Fibroblast of skin of back (primary cell): Measurements from ENCODE around the gene ASGR1.

Source experiments
- DNase-seq: peaks from one replicate; pipeline ENCODE4 v3.0.0-alpha.2; 2013

ASGR1 gene

DNA sequence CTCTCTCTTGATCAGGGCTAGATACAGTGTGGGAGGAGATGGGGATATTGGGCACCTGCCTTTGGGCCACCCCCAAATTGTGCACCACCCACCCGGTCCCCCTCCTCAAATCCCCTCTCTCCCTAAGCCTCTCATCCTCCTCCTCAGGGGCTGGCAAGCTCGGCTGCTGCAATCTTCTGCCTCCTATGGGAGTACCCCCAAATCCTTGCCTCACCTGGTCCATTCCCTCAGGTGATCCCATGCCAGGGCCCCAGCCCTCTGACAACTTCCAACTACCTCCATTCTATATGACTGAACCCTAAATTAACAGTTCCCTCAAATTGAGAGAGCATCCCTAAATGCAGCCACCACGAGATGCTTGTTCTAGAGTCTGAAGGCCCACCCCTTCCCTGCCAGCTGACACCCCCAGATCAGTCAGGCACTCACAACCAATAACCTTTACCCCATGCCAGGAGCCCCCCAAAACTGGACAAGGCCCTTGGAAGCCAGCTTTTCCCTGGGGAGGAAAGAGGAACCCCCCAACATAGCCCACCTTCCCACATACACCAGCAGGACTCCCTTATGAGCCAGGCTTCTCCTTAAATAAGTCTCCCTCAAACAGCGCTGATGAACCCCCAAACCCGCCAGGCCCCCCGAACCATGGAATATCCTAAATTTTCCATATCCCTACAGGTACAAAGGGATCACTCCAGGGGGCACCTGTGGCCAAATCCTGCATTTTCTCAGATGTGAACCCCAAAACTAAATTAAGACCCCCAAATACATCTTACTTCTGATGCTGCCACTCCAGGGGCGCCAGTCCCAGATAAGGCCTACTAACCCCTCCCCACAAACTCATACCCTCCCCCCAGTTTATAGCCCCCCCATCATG is 37.3 kb upstream of the ASGR1 start:
- DNase-seq, result no peak

DNA sequence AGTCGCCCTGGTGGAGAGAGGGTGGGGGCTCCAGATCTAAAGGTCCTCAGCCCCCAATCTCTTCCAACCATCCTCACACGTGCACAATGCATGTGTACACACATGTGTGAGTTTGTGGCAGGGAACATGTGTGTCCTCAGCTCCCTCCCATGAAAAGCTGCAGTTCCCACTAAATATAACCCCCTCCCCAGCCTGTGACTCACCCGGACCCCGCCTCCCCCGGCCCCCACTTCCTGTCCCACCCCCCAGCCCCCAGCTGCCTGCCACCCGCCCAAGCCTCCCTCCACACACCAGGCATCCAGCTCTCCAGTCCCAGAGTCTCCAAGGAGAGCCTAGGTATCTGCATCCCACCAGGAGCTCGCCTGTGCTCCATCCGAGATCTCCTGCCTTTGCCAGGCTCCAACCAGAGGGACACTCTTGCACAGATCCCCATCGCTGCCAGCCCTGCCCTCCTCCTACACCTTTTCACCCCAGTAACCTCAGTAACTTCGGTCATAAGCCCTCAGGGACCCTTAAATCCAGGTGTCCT is 36.5 kb upstream of the ASGR1 start:
- DNase-seq, result peak; percentile 54

DNA sequence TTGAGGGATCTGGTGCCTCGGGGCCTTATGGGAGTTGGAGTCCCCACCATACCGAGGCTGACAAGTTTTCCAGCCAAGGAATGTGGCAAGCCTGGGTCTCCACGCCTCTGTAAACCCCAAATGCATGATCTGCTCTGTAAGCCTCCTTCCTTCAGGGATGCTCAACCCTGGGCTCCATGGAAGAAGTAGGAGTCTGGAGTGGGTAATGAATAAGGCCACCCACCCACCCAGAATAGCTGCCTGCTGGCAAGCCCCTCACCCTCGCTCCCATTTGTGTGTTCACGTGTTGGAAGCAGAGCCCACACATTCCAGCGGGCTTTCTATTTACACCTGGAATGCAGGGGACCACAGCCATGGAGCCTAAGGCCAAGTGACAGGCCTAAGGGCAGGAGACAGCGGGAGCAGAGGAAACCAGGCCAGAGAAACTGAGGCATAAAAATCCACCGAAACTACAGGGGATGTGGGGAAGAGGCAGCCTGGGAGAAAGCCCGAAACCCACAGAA is 36.0 kb upstream of the ASGR1 start:
- DNase-seq, result no peak

DNA sequence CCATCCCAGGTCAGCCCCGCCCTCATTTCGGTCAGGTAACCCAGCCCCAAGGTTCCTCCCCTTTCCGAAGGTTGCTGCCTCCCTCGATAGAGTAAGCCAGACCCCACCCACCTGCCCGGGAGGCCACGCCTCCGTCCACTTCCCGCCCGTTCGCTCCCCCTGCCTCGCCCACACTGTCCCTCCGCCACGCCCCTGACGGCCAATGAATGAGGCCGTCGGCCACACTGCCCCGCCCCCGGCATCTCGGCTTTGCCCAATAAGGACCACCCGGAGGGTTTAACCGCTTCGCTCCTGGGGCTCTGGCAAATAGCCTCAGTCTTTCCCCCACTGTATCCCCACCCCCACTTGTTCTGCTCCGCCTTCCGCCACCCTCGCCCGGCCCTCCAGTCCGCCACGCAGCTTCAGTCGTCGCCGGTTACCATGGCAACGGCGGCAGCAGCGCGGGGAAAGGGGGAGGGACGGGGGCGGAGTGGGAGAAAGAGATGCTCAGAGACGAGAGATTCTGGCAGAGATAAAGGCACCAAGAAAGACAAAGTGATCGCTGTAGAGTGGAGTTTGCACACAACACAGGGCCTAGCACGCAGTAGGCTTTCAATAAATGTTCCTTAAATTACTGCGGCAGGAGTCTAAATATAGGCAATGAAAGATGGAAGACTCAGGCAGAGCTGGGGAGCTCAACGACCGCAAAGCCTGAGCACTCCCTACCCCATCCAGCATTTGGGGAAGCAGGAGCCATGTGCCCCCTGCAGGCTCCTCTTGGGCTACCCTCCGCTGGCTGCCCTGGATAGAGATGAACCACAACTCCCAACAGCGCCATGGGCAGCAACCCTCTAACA is 35.3 kb upstream of the ASGR1 start:
- peak; percentile 97 for DNase-seq

DNA sequence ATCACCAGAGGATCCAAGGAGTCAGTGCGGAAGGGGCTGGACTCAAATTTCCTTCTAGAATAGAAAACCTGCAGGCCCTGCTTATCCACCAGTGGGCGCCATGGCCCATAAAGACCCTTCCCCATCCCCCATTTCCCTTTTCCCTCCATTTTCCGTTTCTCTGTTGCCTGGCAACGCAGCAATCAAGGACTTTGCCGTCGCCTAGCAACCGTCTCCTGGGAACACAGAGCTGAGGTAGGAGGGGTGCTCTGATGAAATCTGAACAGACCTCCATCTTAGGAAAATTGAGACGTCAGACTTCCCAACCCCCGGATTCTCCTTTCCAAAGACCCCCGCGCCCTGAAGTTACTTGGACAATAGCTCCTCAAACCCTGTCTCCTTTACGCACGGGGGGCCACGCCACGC is 34.7 kb upstream of the ASGR1 start:
- DNase-seq, result peak; percentile 77

DNA sequence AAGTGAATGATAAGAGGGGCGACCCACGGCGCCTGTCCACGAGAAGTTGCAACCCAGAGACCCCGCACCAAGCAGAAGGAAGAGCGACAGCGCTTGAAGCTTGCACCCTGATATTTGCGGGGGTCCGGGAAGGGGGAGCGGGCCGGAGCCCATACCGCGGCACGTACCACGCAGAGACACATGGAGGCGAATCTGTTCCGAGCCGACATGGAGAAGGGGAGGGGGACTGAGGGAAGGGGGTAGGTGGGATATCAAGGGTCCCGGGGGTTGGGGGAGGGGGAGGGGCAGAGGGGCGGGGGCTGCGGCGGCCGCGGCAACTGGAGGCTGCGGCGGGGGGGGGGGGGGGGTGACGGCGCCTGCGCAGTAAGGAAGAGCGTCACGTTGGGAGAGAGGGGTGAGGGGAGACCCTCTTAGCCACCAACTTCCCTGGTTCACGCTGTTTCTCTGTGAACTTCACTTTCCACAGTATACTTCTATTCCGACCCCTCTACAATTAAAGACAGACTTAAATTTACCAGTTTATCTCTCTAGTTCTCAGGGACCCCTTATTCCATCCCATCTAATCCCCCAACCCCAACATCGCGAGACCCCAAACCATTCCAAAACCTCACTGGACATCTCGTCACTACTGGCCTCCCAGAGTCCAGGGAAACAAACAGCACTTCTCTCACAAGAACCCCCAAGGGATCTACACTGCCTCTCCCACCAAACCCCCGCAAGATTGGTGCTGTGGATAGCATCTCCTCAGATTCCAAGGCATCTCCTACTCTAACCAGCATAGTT is 32.5 kb upstream of the ASGR1 start:
- DNase-seq, result no peak

DNA sequence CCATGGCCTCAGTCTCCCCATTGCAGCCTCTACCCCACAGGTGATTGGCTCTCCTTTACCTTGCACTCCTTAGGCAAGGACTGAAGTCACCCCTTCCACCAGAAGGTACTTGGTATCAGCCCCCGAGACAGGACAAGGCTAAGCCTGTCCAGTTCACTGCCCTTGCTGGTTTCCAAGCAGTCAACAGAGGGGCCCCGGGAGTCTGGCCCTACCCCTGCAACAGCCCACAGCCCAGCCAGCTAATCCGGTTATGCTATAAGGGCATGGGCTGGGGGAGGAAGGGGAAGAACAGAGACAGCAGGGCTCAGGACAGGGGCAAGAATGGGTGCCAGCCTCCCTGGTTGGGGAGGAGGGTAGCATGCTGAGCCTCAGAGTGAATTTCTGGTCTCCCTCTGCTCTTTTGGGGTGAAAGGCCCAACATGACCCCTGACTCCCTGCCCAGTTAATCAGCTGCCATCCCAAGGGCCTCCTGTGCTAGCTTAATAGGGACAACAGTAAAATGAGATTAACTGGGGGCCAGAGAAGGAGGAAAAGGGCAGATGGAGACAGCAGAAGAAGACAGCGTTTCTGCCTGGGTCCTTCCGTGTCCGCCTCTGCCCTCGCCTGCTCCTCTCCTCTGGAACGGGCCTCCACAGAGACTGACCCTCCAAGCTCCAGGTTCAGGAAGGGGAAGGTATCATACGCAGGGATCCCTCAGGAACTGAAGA is 29.7 kb upstream of the ASGR1 start:
- DNase-seq, result no peak

DNA sequence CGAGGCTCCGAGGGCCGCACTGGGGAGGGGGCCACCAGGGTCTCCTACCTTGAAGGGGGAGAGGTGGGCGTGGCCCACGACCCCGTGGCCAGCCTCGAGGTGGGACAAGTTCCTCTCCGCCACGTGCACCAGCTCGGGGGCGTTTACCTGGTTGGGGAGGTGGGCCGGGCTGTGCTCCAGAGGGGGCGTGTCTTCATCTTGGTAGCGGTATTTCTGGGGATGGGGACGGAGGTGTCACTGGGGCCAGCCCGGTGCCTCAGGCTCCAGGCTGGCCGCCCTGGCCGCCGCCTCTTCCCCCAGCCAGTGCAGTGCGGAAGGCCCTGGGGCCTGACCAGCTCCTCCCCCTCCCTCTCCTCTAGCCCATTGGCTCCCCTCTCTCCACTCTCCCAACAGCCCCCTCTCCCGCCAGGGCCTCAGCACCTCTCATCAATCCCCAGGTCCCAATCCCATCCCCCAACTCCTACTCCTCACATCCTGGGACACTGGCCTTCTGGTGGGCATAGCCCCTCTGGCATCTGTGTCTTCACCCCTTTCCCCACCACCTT is 28.9 kb upstream of the ASGR1 start:
- DNase-seq, result no peak

DNA sequence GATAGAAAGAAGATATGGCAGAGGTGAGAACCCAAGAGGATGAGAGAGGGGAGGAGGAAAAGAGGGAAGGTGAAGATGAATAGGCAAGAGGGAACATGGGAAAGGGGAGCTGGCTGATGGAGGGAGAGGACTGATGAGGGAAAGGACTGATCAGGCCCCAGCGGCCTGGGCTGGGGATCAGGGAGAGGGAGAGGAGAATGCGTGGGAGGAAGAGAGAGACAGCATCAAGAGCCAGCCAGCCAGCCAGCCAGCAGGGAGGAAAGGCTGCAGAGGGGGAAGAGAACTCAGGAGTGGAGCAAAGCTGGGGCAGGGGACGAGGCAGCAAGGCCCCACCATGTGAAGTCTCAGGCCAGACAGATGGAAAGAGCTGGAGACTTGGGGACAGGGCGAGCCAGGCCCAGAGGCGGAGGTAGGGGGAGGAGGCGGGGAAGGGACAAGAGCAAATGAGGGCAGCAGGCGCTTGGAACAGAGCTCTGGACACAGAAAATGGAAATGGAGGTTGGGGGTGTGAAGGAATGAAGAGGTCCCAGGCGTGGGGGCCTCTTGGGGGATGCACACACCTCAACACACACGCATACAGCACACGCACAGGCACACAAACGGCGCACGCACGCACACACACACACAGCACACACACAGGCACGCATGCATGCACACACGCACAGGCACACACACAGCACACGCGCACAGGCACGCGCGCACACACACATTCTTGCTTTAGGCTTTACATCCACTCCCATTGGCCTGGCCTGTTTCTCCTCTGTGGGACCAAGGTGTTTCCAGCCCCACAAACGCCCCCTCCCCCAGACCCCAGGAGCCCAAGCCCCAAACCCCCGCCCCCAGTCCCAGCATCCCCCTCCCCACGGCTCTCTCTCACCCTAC is 28.2 kb upstream of the ASGR1 start:
- no peak for DNase-seq

DNA sequence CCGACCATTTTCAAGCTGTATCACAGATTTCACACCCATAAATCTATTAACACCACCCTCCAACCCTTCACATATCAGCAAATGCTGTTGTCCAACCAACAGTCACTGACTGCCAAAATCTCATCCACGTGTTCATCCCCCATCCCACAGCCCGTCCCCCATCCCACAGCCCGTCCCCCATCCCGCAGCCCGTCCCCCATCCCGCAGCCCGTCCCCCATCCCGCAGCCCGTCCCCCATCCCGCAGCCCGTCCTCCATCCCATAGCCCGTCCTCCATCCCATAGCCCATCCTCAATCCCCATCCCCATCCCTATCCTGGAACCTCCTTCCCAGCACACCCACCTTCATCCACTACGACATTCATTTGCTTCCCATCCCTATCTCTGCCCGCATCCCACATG is 26.4 kb upstream of the ASGR1 start:
- no peak for DNase-seq

DNA sequence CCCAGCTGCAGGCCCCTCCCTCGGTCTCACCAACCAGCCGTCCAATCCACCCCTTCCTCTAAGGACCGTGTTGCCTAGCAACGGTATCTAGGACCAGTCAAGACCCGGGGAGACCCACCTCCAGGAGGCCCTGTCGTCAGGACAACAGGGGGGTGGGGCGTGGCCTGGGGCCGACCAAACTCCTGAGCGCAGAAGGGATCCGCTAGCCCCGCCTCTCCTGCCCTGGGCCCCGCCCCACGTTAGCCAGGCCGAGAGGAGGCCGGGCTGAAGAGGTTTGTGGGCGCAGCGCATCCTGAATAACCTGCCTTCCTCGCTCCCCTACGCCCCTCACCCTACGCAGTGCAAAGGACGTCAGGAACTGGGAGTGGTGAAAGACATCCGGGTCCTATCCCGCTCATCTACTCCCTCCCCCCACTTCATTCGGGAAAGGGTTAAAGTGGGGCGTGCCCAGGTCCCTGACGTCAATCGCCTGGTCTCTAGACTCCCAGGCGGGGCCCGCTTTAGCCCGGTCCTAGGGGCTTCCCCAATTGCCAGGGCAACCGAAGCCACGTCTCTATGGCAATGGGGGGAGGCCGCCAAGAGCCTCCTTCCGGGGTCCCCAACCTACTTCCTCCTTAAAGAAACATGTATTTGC is 25.8 kb upstream of the ASGR1 start:
- peak; percentile 81 for DNase-seq

DNA sequence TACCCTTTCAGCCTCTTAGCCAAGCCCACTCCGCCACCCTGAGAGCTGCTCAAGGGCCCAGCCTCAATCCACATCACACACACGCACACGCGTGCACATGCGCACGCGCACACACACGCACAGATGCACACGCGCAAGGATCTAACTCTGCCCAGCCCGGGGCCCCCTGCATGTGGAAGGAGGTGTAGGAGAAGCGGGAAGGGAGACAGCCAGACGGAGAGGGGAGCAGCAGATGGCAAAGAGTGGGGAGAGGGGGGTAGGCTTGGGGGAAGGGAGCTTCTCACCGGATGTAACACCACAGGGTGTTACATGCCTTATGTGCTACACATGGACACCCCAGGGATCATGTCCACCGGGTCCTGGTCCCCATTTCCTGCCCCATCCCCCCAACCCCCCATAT is 25.2 kb upstream of the ASGR1 start:
- peak; percentile 37 for DNase-seq

DNA sequence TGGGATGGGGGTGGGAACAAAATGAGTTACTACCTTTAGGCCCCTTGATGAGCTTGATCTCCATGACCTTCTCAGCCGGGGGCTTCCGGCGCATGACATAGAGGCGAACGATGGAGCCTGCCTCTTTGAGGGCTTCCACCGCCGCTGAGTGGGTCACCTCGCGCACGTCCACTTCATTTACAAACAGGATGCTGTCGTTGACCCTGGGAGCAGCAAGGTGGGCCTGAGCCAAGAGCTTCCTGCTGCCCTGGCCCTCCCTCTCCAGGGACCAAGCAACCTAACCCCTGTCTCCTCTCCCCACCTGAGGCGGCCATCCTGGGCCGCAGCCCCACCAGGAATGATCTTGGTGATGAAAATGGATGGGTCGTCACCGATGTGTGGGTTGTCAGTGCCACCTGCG is 24.2 kb upstream of the ASGR1 start:
- no peak for DNase-seq

DNA sequence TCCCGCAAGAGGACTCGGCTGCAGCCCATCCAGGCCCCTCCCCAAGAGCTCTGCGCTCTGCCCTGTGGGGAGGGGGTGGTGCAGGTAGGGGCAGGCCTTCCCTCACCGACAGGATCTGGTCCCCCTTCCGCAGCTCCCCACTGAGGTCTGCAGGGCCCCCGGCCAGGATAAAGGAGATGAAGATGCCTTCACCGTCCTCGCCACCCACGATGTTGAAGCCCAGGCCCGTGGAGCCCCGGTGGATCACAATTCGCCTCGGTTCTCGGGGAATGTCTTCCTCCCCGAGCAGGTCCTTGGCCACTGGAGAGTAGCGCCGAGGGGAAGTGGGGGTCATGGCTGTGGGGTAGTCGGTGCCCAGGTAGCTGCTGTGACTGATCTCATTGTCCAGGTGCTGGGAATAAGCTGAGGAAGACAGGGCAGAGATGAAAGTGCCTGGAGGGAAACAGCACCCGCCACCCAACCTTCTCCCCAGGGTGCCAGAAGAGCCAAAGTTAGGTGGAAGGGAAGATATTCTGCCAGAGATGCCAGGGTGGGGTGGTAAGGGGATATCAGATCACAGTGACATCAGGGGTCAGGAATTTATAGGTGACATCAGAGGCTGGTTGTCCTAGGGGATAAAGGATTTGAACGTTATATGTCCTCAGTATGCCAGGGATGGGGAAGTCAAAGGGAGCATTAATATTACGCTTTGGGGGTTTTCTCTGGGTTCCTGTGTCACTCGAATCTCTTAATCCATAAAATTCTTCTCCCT is 17.7 kb upstream of the ASGR1 start:
- DNase-seq, result no peak

DNA sequence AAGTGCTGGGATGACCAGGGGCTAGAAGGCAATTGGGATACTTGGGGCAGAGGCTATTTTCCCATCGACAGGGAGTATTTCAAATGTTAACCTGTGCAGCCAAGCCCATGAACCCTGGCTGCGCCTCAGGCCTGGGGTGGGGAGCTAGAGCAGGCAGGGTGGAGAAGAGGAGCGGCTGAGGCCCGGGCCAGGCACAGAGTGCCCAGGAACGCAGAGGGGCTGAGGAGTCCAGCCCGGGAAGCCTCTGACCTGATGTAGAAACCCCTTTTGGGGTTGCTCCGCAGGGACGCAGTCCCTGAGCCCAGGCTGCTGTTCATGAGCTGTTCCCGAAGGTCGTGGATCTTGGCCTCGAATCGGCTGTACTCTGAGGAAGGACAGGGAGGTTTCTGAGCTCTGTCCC is 16.8 kb upstream of the ASGR1 start:
- no peak for DNase-seq

DNA sequence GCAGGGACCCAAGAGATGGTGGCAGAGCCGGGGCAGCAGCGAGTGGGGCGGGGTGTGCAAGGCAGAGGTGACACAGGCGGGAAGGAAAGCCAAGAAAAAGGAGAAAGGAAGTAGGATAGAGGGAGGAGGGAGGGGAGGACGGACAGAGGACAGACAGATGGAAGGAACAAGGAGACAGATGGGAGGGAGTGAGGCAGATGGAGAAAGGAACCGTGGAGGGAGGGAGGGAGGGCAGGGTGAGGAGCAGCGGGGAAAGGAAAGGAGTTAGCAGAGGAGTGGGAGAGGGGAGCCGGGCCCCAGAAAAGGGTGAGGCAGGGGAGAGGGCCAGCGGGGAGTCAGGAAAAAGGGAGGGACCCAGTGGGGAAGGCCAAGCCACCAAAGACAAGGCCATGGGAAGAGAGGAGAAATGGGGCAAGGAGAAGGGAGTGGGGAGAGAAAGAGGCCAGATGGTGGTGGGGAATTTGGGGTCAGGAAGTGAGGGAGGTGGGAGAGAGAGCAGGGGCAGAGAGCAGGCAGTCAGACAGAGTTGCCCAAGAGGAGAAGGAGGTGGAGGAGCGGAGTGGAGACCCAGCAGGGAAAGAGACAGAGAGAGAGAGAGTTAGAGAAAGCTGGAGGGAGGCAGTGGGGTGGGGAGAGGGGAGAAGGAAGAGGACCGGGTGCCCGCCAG is 13.2 kb upstream of the ASGR1 start:
- DNase-seq, result no peak

DNA sequence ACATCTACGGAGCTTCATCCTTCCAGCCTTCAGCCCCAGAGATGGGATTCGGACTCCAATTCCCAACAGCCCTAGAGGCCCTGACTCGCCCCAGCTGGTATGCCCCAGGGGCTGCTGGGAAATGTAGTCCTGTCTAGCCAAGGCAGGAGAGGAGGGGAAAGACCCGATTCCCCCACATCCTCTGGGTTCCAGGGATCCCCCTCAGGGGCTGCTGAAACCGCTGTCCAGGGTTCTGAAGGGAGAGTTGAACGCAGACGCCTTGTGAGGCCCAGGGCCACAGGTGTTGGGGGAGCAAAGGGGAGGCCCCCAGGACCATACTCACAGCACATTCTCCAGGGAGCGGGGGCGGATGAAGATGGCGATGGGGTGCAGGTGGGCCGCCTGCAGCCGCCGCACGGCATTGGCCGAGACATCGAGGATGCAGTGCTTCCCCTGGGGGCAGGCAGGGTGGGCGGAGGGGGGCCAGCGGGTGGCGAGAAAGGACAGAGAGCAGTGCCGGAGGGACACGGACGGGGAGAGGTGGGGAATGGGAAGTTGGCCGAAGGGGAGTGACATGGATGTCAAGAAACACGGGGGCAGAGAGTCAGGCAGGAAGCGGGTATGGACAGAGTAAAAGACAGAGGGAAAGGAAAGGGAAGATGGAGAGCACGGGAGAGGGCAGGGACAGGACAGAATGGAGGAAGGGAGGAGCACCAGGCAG is 12.6 kb upstream of the ASGR1 start:
- peak; percentile 54 for DNase-seq

DNA sequence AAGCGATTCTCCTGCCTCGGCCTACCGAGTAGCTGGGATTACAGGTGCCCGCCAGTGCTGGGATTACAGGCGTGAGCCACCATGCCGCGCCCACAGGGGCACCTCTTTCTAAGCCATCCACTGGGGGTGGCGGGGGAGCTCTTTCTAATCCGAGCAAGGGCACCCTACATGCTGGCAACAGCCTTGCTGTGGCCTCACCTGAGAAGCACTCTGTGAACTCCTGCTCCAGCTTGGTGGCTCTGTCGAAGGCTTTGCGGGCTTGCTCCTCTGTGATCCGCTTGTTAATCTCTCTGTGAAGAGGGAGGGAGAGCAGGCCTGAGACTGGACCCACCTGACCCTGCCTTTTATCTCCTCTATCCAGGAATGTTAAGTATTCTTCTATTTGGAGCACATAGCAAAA is 11.9 kb upstream of the ASGR1 start:
- DNase-seq, result no peak
